HepG2 (cell line): ENCODE data around the gene ABHD15.

ENCODE experiments used
- CTCF ChIP-seq: sonication (generic); formaldehyde crosslinking; IDR thresholded peaks from 2 replicates; pipeline ENCODE4 v1.5.0; 2020; ENCODE audit warnings: mild to moderate bottlenecking, missing genetic modification reagents, moderate library complexity
- FOXA1 ChIP-seq, 2 experiments: fragments of 450-650 bp in 1 of 2; sonication (generic) in 1 of 2; formaldehyde crosslinking in 1 of 2; IDR thresholded peaks; 2 replicates each; pipeline versions ENCODE4 v1.4.0 to v1.6.1; 2016 to 2020; ENCODE audit warnings: missing genetic modification reagents in 1 of 2
- FOXJ3 ChIP-seq: sonication (generic); formaldehyde crosslinking; IDR thresholded peaks from 2 replicates; pipeline ENCODE4 v1.4.0; 2020; ENCODE audit warnings: missing genetic modification reagents, mild to moderate bottlenecking, borderline replicate concordance
- ZNF572 ChIP-seq: sonication (generic); formaldehyde crosslinking; IDR thresholded peaks from 2 replicates; pipeline ENCODE4 v1.5.1; 2020; ENCODE audit warnings: mild to moderate bottlenecking, missing genetic modification reagents
- TF ChIP-seq, protein P1 (sequence below): sonication (generic); formaldehyde crosslinking; IDR thresholded peaks from 2 replicates; pipeline ENCODE4 v1.5.1; 2020; ENCODE audit warnings: mild to moderate bottlenecking, missing genetic modification reagents

DNA sequence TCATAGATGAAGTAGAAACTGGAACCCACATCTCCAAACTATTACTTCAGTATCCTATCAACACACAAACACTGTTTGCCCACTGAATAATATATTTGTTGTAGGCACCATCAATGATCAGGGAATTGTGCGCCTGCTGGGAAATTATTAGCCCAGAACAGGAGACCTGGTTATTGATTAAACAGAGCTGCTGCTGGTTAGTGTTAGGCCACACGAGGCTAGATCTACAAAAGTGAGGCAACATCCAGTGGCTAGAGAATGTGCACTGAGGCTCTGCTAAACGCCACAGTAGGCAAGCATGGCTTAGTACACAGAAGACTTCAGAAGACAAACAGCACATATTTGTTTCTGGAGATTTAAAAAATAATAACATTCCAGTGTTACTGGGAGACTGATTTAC, 11.0 kb downstream of the ABHD15 start:
- TF ChIP-seq FOXJ3 (CRISPR knock-in tag): peak; percentile 20; the same call in 1 of the 2 replicates
- TF ChIP-seq CTCF (CRISPR knock-in tag): no peak
- TF ChIP-seq, protein P1, sequence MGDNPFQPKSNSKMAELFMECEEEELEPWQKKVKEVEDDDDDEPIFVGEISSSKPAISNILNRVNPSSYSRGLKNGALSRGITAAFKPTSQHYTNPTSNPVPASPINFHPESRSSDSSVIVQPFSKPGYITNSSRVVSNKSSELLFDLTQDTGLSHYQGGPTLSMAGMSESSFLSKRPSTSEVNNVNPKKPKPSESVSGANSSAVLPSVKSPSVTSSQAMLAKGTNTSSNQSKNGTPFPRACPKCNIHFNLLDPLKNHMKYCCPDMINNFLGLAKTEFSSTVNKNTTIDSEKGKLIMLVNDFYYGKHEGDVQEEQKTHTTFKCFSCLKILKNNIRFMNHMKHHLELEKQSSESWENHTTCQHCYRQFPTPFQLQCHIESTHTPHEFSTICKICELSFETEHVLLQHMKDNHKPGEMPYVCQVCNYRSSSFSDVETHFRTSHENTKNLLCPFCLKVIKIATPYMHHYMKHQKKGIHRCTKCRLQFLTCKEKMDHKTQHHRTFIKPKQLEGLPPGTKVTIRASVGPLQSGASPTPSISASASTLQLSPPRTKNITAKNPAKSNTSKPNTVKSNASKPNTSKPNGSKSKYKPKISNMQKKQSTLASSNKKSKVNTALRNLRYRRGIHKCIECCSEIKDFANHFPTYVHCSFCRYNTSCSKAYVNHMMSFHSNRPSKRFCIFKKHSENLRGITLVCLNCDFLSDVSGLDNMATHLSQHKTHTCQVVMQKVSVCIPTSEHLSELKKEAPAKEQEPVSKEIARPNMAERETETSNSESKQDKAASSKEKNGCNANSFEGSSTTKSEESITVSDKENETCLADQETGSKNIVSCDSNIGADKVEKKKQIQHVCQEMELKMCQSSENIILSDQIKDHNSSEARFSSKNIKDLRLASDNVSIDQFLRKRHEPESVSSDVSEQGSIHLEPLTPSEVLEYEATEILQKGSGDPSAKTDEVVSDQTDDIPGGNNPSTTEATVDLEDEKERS (CRISPR knock-in tag): no peak
- TF ChIP-seq ZNF572 (CRISPR knock-in tag): no peak
- no peak for TF ChIP-seq FOXA1 (IDR thresholded peaks at IDR 0.05)
- peak; percentile 63 for TF ChIP-seq FOXA1 (CRISPR knock-in tag; IDR thresholded peaks at IDR 0.05)
